Esophagus muscularis mucosa (tissue), 3 donors: ENCODE data around the gene FAM107B.

Experiments
- POLR2A ChIP-seq: fragments of 450-650 bp; IDR thresholded peaks from one replicate; pipeline ENCODE4 v1.6.1; 2017; ENCODE audit warnings: antibody characterized with exemption, moderate library complexity, mild to moderate bottlenecking, low read depth
- TF ChIP-seq, protein P1 (sequence below), 3 experiments: fragments of 200-600 bp in 2 of 3; fragments of 450-650 bp in 1 of 3; sonication (generic) in 2 of 3; IDR thresholded peaks; one replicate each; pipeline ENCODE4 v1.5.1; 2017 to 2019; ENCODE audit warnings: antibody characterized with exemption in 3 of 3, mild to moderate bottlenecking in 2 of 3, moderate library complexity in 1 of 3

DNA sequence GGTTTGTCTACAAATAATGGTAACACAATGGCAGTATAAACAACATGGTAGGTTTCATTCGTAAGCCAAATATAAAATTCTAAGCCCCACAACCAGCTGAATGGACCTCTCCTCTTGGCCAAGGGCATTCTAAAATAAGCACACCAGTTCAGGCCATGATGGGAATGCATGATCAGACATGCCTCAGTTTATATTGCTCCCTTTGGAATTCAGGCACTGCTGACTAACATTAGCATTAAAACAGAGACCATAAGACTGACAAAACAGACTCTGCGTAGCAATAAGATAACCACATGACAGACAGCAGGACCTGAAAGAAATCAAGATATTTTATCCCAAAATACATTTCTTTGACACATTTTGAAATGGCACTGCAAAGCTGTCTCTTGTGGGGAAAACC, 125.8 kb downstream of the FAM107B start:
- TF ChIP-seq POLR2A: no peak
- TF ChIP-seq, protein P1, sequence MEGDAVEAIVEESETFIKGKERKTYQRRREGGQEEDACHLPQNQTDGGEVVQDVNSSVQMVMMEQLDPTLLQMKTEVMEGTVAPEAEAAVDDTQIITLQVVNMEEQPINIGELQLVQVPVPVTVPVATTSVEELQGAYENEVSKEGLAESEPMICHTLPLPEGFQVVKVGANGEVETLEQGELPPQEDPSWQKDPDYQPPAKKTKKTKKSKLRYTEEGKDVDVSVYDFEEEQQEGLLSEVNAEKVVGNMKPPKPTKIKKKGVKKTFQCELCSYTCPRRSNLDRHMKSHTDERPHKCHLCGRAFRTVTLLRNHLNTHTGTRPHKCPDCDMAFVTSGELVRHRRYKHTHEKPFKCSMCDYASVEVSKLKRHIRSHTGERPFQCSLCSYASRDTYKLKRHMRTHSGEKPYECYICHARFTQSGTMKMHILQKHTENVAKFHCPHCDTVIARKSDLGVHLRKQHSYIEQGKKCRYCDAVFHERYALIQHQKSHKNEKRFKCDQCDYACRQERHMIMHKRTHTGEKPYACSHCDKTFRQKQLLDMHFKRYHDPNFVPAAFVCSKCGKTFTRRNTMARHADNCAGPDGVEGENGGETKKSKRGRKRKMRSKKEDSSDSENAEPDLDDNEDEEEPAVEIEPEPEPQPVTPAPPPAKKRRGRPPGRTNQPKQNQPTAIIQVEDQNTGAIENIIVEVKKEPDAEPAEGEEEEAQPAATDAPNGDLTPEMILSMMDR (IDR thresholded peaks at IDR 0.05): no peak
